Measurements from ENCODE around the gene BCL2L13.

BCL2L13 gene

DNA sequence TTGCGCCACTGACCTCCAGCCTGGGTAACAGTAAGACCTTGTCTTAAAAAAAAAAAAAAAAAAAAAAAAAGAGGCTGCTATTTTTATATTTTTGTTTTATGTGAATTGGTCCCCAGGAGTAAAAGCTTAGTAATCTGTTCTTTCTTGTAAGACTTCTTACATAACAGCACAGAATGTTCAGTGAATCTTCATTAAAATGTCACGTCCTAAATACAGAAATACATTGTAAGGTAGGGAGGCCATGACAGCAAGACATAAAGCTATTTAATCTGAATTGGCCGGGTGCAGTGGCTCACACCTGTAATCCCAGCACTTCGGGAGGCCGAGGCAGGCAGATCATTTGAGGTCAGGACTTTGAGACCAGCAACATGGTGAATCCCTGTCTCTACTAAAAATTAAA, 71.5 kb downstream of the BCL2L13 start:
- TF ChIP-seq, protein P1, sequence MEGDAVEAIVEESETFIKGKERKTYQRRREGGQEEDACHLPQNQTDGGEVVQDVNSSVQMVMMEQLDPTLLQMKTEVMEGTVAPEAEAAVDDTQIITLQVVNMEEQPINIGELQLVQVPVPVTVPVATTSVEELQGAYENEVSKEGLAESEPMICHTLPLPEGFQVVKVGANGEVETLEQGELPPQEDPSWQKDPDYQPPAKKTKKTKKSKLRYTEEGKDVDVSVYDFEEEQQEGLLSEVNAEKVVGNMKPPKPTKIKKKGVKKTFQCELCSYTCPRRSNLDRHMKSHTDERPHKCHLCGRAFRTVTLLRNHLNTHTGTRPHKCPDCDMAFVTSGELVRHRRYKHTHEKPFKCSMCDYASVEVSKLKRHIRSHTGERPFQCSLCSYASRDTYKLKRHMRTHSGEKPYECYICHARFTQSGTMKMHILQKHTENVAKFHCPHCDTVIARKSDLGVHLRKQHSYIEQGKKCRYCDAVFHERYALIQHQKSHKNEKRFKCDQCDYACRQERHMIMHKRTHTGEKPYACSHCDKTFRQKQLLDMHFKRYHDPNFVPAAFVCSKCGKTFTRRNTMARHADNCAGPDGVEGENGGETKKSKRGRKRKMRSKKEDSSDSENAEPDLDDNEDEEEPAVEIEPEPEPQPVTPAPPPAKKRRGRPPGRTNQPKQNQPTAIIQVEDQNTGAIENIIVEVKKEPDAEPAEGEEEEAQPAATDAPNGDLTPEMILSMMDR (IDR thresholded peaks at IDR 0.05): no peak

DNA sequence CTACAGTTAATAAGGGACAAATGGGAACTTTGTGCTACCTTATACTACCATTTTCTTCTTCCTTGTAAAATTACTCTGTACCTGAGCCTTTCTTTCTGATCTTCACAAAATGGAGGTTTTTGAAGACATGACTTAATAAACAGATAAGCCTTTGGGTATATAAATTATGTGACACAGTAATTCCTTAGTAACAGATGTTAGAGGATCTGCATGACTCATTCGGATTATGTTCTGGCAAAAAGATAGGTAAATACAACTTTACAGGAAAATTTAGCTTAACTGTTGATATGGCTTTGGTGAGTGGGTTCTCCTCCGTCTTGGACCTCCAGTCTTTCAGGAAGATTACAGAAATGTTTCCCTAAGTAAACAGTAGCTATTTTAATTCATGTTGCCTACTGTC, 73.9 kb downstream of the BCL2L13 start:
- TF ChIP-seq, protein P1 (IDR thresholded peaks at IDR 0.05): no peak

DNA sequence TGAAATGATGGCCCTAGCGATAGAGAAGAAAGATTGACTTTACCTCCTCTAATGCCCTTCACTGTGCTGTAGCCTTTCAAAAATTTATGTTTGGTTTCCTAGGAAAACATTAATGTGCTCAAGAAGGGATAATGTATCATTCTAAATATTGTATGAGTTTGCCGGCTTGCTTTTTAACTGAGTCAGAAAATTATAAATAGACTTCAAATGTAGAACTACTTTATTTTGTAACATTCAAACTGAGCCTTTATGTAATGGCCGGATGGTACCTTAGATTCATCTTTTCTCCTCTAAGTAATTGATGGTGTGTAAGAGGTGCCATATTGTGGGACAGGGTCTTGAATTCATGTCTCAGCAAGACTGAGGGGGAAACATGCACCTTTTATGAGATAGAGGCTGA, 78.0 kb downstream of the BCL2L13 start:
- TF ChIP-seq, protein P1 (IDR thresholded peaks at IDR 0.05): no peak

DNA sequence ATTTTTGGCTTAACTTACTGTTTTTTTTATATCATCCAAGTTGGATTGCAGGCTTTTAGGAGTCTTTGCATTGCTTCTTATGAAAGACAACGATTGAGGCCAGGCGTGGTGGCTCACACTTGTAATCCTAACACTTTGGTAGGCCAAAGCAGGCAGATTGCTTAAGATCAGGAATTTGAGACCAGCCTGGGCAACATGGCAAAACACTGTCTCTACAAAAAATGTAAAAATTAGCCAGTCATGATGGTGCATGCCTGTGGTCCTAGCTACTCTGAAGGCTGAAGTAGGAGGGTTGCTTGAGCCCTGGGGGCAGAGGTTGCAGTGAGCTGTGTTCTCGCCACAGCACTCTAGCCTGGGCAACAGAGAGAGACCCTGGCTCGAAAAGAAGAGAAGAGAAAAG, 79.2 kb downstream of the BCL2L13 start:
- TF ChIP-seq, protein P1 (IDR thresholded peaks at IDR 0.05): no peak

DNA sequence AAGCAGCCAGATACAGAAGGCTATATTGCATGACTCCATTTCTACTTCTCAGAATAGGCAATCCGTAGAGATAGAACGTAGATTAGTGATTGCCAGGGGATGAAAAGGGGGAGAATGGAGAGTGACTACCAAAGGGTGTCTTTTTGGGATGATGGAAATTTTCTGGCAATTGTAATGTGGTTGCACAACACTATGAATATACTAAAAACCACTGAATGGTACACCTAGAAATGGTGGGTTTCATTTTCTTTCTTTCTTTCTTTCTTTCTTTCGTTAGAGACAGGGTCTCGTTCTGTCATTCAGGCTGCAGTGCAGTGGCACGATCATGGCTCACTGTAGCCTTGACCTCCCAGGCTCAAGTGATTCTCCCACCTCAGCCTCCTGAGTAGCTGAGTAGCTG, 81.4 kb downstream of the BCL2L13 start:
- TF ChIP-seq, protein P1 (IDR thresholded peaks at IDR 0.05): no peak

DNA sequence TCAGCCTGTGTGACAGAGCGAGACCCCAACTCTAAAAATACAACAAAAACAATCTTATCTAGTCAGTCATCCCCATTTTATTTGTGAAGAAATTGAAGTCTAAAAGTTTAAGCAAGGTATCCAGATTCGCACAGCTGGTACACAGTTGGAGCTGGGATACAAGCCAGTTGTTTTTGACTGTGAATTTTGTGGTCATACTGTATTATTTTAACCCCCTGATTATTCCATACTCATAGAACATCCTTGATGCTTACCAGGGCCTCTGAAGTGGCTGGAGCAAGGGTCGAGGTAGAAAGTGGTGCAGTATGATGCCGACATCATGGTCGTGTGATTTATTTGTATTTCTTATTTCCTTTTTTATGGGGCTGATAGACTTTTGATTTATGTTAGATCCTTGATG, 85.7 kb downstream of the BCL2L13 start:
- TF ChIP-seq, protein P1 (IDR thresholded peaks at IDR 0.05): no peak

DNA sequence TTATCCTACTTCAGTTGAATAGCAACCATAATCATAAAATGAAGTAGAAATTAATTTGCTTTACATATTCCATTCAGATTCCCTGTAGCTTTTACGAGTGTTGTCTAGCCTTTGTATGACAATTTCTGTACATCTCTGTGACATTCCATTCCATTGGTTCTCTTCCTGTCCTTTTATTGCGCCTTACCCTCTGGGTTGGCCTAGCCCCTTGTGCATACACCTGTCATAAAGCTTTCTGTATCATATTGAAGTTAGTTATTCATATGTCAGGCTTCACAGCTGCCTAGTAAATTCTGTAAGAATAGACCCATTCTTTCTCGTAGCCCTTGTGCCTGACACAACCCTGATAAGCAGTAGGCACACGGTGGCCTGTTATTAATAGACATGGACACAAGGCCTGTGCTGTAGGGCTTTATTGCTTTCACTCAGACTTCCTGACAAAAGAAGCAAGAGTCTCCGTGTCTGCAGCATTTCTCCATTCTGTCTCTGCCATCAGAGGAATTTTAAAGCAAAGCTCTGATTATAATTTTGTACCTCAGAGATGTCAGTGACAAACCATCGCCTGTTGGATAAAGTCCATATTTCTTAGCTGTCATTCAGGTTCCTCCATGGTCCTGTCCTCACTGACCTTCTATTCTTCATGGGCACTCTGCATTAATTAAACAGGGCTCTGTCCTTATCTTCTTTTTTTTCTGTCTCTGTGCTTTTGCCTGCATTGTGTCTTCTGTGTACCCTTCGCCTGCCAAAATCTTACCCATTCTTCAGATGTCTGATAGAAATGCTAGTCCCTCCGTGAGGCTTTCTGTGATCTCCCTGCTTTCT, 86.3 kb downstream of the BCL2L13 start:
- TF ChIP-seq, protein P1 (IDR thresholded peaks at IDR 0.05): no peak

DNA sequence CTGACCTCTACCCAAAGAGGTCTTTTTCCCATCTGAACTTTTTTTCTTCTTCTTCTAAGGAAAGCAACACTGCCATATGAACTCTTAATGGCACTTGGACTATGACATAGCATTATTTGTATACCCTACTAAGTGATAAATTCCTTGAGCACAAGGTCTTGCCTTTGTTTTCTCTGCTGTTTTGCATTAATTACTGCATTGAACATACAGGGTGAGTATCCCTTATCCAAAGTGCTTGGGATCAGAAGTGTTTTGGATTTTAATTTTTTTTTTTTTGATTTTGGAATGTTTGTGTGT, 86.9 kb downstream of the BCL2L13 start:
- TF ChIP-seq, protein P1 (IDR thresholded peaks at IDR 0.05): no peak

Data from LNCAP (cell line).